Mucosa of rectum (tissue), 2 donors: ENCODE measurements around the gene SOS2.

Experiments
- H3K27ac ChIP-seq, 2 donors: one replicate each; pipeline ENCODE4 v1.7.0; 2013; ENCODE audit warnings: inconsistent platforms in 2 of 2, low read depth in 2 of 2, low read length in 2 of 2
- H3K27me3 ChIP-seq, 2 donors: one replicate each; pipeline ENCODE4 v1.7.0; 2013; ENCODE audit warnings: low read length in 2 of 2; ENCODE audit not compliant: control insufficient read depth in 2 of 2, insufficient read depth in 2 of 2
- H3K36me3 ChIP-seq, 2 donors: one replicate each; pipeline ENCODE4 v1.7.0; 2013; ENCODE audit warnings: low read length in 2 of 2; ENCODE audit not compliant: control insufficient read depth in 2 of 2, insufficient read depth in 2 of 2
- H3K4me1 ChIP-seq, 2 donors: one replicate each; pipeline ENCODE4 v1.7.0; 2013; ENCODE audit warnings: low read length in 2 of 2, mild to moderate bottlenecking in 1 of 2; ENCODE audit not compliant: control insufficient read depth in 2 of 2, insufficient read depth in 2 of 2
- H3K4me3 ChIP-seq, 2 donors: one replicate each; pipeline ENCODE4 v1.7.0; 2013; ENCODE audit warnings: low read length in 2 of 2
- H3K9ac ChIP-seq, 2 donors: one replicate each; pipeline ENCODE4 v1.7.0; 2013; ENCODE audit warnings: low read length in 2 of 2, low read depth in 1 of 2, mild to moderate bottlenecking in 1 of 2
- H3K9me3 ChIP-seq, 2 donors: one replicate each; pipeline ENCODE4 v1.7.0; 2013; ENCODE audit warnings: low read length in 2 of 2; ENCODE audit not compliant: control insufficient read depth in 2 of 2
- donor health status: healthy.
- donor health status: Normal muscosa, but diverticular disease.

SOS2 gene

GRCh38 chr14:50249136-50249775 lies 17.9 kb upstream of the SOS2 start:
- Histone ChIP-seq H3K36me3 (peaks cover 0 to 1% of the 10 kb centered on the region in 2 donors), H3K9ac (no peak overlapping the region), H3K27me3 (no peaks in the 10 kb centered on the region), H3K4me1 (no peaks in the 10 kb centered on the region), H3K9me3 (no peaks in the 10 kb centered on the region), H3K4me3 (no peak overlapping the region), H3K27ac (no peak overlapping the region)

GRCh38 chr14:50247245-50247644 lies 15.9 kb upstream of the SOS2 start:
- no peak overlapping the region for H3K9ac ChIP-seq
- H3K27ac ChIP-seq: no peak overlapping the region
- H3K36me3 ChIP-seq: no peaks in the 10 kb centered on the region

GRCh38 chr14:50242566-50243310 lies 11.4 kb upstream of the SOS2 start:
- no peaks in the 10 kb centered on the region for H3K27me3 ChIP-seq
- no peak overlapping the region for H3K27ac ChIP-seq
- no peak overlapping the region for H3K4me3 ChIP-seq
- no peak overlapping the region for H3K9ac ChIP-seq
- no peaks in the 10 kb centered on the region for H3K36me3 ChIP-seq
- H3K4me1 ChIP-seq: no peaks in the 10 kb centered on the region
- H3K9me3 ChIP-seq: no peaks in the 10 kb centered on the region

More at GRCh38 chr14:50247245-50247644, 15.9 kb upstream of the SOS2 start:
- Histone ChIP-seq H3K4me1 (no peaks in the 10 kb centered on the region), H3K27me3 (no peaks in the 10 kb centered on the region), H3K9me3 (no peaks in the 10 kb centered on the region), H3K4me3 (no peak overlapping the region)

GRCh38 chr14:50242096-50242495 lies 10.7 kb upstream of the SOS2 start:
- Histone ChIP-seq H3K27ac (no peak overlapping the region), H3K9me3 (no peaks in the 10 kb centered on the region), H3K4me3 (no peak overlapping the region), H3K36me3 (no peaks in the 10 kb centered on the region), H3K9ac (no peak overlapping the region), H3K4me1 (no peaks in the 10 kb centered on the region), H3K27me3 (no peaks in the 10 kb centered on the region)

- H3K27ac ChIP-seq: no peak overlapping the region
- H3K27me3 ChIP-seq: no peaks in the 10 kb centered on the region
- H3K36me3 ChIP-seq: no peaks in the 10 kb centered on the region
- H3K4me1 ChIP-seq: no peaks in the 10 kb centered on the region
- no peak overlapping the region for H3K4me3 ChIP-seq
- H3K9ac ChIP-seq: no peak overlapping the region
- no peaks in the 10 kb centered on the region for H3K9me3 ChIP-seq
These were observed 6.0 kb upstream of the SOS2 start for GRCh38 chr14:50237427-50237826.

- H3K4me1 ChIP-seq: peaks cover 7 to 14% of the 10 kb centered on the region in 2 donors
- no peak overlapping the region for H3K9ac ChIP-seq
- H3K9me3 ChIP-seq: no peaks in the 10 kb centered on the region
- H3K27me3 ChIP-seq: no peaks in the 10 kb centered on the region
- H3K27ac ChIP-seq: no peak overlapping the region
- no peak overlapping the region for H3K4me3 ChIP-seq
- H3K36me3 ChIP-seq: no peaks in the 10 kb centered on the region
These were observed 2.5 kb upstream of the SOS2 start for GRCh38 chr14:50233951-50234250.

GRCh38 chr14:50233166-50233950 lies 2.0 kb upstream of the SOS2 start:
- Histone ChIP-seq H3K9ac (no peak overlapping the region), H3K27ac (no peak overlapping the region), H3K4me1 (peaks cover 7 to 16% of the 10 kb centered on the region in 2 donors), H3K9me3 (no peaks in the 10 kb centered on the region), H3K36me3 (no peaks in the 10 kb centered on the region), H3K4me3 (no peak overlapping the region), H3K27me3 (no peaks in the 10 kb centered on the region)

GRCh38 chr14:50232276-50232642 lies 881 bp upstream of the SOS2 start:
- Histone ChIP-seq H3K27ac (peak overlapping the region; percentile 95 to 96), H3K4me1 (peaks cover 7 to 16% of the 10 kb centered on the region in 2 donors), H3K4me3 (peak overlapping the region; percentile 89 to 94), H3K9ac (peak overlapping the region; percentile 88 to 93), H3K36me3 (no peaks in the 10 kb centered on the region), H3K9me3 (no peaks in the 10 kb centered on the region), H3K27me3 (no peaks in the 10 kb centered on the region)

GRCh38 chr14:50230701-50231474 lies 490 bp downstream of the SOS2 start:
- no peaks in the 10 kb centered on the region for H3K27me3 ChIP-seq
- no peaks in the 10 kb centered on the region for H3K36me3 ChIP-seq
- H3K4me3 ChIP-seq: peak overlapping the region; percentile 83 to 94
- peaks cover 9 to 22% of the 10 kb centered on the region in 2 donors for H3K4me1 ChIP-seq
- peak overlapping the region; percentile 91 to 93 for H3K9ac ChIP-seq
- H3K27ac ChIP-seq: peak overlapping the region; percentile 95 to 96
- no peaks in the 10 kb centered on the region for H3K9me3 ChIP-seq

GRCh38 chr14:50230401-50230700 lies 1.0 kb downstream of the SOS2 start:
- Histone ChIP-seq H3K27me3 (no peaks in the 10 kb centered on the region), H3K27ac (peak overlapping the region; percentile 95 to 96), H3K9me3 (no peaks in the 10 kb centered on the region), H3K36me3 (no peaks in the 10 kb centered on the region), H3K4me3 (peak overlapping the region; percentile 83 to 94), H3K4me1 (peaks cover 10 to 28% of the 10 kb centered on the region in 2 donors), H3K9ac (peak overlapping the region; percentile 91 to 93)
